Bronchial smooth muscle cell (primary cell): ENCODE data around the gene SMR3B. TPM values are rescaled to one million over a fixed set of nuclear protein-coding genes. Genes with fewer than 3 reads are reported as not detected.

Experiments used
- total RNA-seq: library from RNA; depleted of rRNA; stranded (reverse); fragments of >200 nt; gene quantifications from 2 replicates; pipeline ENCODE4 v1.2.1, GENCODE V29; 2014

Gene SMR3B
- not detected in 2 replicates for total RNA-seq

DNA sequence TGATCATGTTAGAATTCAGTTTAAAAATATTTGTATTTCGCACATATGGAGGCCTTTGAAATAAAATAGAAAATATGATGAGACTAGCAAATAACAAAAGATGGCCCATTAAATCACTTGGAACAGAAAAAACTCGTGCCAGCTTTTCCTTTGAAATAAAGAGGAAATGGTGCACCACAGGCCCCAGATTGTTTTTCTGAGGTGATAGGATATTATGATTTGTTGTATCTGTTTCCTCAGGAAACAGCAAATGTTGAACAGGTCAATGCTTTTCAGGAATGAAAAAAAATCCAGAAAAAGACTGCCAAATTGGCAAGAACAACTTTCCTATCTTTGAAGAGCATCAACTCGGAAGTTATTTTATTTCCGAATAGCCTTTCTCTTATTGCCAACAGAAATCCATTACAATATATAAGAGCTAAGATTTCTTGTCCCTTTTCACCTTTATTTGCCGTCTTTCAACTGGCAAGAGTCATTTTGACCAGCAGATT is at the start of gene SMR3B:
TSS of gene SMR3B (plus strand) at position 441 of the 491 bp plus-strand sequence. CDS start 1,380 bp downstream, outside the sequence.

DNA sequence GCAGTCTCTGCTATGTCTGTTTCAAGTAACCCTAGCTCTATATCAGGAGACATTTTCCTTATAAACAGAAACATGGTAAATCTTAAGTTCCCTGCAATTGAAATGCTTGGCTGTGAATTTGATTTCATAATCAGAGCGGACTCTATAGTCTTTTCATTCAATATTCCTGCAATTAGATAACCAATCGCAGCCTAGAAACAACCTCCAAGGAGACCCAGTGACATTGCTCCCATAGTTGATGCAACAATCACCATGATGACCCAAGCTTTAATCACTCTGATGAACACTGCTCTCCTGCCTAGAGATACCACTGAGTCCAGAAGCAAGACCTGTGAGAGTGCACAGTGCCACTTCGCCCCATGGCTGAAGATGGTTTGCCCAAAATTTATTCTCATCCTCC is 48.2 kb upstream of the SMR3B start, which contains the start of gene CABS1:
TSS of gene CABS1 (plus strand) at position 301 of the 400 bp plus-strand sequence. CDS start at position 360, 59 bp downstream.

DNA sequence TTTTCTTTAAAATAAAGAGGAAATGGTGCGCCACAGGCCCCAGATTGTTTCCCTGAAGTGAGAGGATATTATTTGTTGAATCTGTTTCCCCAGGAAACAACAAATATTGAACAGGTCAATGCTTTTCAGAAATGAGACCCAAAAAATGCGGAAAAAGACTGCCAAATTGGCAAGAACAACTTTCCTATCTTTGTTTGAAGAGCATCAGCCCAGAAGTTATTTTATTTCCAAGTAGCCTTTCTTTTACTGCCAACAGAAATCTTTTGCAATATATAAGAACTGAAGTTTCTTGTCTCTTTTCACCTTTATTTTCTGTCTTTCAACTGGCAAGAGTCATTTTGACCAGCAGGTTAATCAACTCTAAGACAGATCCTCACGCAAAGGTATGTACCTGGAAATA is 22.5 kb upstream of the SMR3B start, which contains the start of gene SMR3A:
TSS of gene SMR3A (plus strand) at position 301 of the 400 bp plus-strand sequence. CDS start 1,356 bp downstream, outside the sequence.

DNA sequence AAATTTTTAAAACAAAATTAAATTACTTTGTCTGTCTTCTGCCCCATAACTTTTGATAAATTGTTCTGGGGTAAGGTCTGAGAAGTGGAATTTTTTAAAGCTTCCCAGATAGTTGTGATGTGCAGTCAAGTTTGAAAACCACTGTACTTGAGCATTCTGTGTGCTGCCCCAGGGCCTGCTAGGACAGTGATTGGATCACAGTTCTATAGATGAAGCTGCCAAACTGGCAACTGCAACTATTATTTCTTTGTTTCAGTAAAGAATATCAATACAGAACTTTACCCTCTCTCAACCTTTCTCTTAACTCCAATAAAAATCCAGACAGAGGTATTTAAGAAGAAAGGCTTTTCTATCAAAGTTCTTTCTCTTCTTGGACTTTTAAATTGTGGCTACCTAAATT is 14.6 kb downstream of the SMR3B start, which contains the start of gene OPRPN:
TSS of gene OPRPN (plus strand) at position 361 of the 400 bp plus-strand sequence. CDS start 1,346 bp downstream, outside the sequence.

Other genes with a start within 250 kb of the SMR3B start
- not detected in 2 replicates for gene PRR27, start 228.9 kb upstream of the SMR3B start, total RNA-seq
- not detected in 2 replicates for gene ODAM, start 187.4 kb upstream of the SMR3B start, total RNA-seq
- gene FDCSP, start 157.0 kb upstream of the SMR3B start, total RNA-seq, result not detected in 2 replicates
- gene CSN3, start 140.5 kb upstream of the SMR3B start, total RNA-seq, result not detected in 2 replicates
- gene CABS1, start 48.1 kb upstream of the SMR3B start, total RNA-seq, result not detected in 2 replicates
- gene SMR3A, start 22.4 kb upstream of the SMR3B start, total RNA-seq, result not detected in 2 replicates
- not detected in 2 replicates for gene OPRPN, start 14.8 kb downstream of the SMR3B start, total RNA-seq
- gene MUC7, start 89.1 kb downstream of the SMR3B start, total RNA-seq, result not detected in 2 replicates
- gene AMTN, start 135.4 kb downstream of the SMR3B start, total RNA-seq, result not detected in 2 replicates
- not detected in 2 replicates for gene AMBN, start 209.1 kb downstream of the SMR3B start, total RNA-seq
- 0.94 TPM in 1 of 2 replicates, not detected in the other for gene ENAM, start 245.6 kb downstream of the SMR3B start, total RNA-seq